Fibroblast of skin of right biceps (primary cell): Measurements from ENCODE around the gene ELOVL5.
"Not testable (repeated sequence)": the region's sequence is repeated elsewhere in the genome, so short reads cannot be mapped to it uniquely, and the experiment has no call there.

ENCODE experiments used
- DNase-seq: peaks from one replicate; pipeline ENCODE4 v3.0.0-alpha.2; 2013

The ELOVL5 gene

DNA sequence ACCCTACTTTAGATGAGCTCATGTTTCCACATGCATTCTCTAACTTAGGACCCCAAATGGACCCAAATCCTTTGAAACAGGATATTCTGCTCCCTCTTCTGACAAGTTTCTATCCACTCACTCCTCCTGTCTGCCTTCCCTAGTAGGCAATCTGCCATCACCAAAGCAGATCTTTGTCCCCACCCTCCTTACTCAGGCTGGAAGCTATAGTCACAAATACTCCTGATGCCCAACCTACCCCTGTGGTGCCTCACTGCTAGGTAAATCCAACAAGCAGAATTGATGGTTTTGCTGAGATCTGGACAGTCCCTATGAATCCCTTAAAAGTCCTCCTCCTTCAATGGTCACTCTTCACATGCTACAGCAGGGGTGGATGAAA lies 21.7 kb downstream of the ELOVL5 start:
- DNase-seq = peak; percentile 42

DNA sequence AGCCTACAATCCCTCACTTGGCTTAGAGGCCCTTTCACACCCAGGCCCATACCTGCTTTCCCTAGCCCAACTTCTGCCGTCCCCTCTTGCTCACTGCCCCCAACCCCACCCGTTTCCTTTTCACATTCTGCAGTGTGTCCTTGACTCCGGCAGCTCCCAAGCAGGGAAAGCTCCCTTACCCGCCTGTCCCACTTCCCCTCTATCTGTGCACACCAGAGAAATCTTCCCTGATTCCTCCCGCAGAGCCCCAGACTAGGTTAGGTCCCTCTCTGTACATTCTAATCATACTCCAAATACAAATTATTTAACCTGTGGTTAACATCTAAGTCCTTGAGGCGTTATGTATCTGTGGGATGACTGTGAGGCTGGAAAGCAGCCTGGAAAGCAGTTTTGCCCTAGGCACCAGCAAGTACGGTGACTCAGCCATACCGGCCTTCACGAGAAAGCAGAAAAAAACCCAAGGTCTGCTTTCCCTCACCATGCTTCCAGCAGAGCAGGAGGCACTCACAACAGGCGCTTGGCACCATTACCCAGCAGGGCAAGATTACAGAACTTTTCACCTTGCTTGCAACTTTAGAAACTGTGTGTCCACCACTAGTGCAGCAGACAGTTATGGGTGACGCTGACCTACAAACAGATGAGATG lies 22.3 kb downstream of the ELOVL5 start:
- peak; percentile 97 for DNase-seq

DNA sequence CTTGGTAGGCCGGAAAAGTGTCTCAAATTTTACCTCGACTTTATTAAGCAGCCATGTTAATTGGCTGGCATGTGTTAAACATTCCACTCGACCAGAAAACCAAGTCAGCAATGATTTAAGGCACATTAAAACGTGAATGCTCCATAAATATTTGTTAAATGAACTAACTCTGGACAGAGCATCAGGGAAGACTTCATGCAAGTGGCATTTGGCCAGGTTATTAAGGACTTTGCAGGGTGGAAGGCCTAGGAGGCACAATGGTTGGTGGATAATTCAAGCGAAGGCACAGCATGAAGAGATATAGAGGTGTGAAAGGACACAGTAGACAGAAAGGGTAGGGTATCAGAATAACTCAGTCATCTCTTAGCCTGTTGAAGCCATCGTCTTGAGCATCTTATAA lies 23.0 kb downstream of the ELOVL5 start:
- peak; percentile 55 for DNase-seq

DNA sequence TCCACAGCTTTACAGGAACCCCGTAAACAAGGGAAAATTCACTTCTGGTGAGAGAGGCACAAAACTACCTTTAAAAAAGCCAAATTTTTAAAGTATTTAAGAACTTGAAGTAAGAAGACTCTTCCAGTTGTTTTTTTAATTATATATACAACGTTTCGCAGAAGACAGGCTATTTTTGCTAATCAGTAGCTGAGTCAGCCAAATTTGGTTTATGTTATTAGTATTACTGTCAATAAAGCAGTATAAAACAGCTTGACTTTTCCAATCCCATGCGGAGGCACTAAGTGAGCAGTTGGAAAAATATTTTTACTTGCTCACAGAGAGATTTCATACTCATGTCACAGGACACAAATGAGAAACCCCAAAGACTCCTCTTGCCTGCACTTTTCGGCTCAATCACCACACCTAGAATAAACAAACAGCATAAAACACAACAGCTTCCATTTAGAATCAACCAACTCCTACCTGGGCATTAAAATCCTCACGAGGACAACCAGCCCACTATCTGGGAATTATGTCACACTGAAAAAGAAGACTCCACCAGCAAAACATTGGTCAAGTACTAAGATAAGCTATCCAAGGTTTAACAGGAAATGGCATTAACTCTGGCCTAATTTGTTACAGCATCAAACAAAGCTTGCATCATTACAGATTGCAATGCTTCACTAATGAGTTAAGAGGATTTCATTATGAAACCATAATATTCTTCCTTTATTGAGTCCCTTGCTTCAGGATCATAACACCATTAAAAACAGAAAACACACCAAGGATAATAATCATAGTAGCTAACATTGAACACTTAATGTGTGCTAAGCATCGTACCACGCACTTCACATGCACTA lies 26.3 kb downstream of the ELOVL5 start:
- no peak for DNase-seq

DNA sequence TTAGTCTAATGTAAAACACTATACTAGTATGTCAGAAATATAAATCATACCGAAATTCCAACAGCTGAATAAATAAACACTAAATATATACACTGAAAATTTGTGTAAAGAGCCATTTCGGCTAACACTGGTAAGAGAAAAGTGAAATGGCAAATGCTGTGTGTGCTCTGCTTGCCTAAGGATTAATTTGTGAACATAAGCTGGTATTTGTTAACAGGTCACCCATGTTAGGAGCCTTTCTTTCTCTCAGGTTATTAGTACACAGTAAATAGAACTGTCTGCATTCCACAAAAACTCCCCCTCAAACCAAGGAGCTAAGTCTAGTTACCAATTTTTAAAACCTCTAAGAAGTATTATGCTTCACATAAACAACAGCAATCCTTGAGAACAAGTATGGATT lies 27.0 kb downstream of the ELOVL5 start:
- no peak for DNase-seq

DNA sequence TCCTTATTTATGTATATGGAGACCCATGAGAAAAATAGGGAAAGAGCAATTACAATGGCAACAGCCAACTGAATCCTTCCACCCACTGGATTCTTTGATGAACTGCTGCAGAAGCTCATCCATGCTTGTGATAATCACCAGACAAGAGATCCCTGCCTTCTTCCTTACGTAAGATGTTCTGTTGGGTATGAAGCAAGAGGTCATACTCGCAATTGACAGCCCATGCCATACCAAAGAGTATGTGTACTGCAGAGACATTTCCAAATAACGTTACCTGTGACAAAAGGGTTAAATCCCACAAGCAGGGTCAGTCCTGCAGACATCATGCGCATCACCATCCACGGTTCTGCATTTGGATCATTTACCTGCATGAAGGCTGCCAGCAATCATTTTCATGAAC lies 27.8 kb downstream of the ELOVL5 start:
- DNase-seq = no peak

DNA sequence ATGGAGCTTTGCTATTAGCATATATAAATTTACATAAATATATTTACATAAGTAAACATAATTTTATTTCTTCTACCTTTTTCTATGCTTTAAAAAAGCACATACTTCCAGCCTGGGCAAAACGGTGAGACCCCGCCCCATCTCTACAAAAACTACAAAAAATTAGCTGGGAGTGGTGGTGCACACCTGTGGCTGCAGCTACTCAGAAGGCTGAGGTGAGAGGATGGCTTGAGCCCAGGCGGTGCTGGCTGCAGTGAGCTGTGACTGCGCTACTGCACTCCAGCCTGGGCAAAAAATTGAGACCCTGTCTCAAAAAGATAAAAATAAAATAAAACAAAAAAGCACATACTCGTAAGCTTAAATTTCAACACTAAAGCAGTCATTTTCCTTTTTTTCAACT lies 30.3 kb downstream of the ELOVL5 start:
- no peak for DNase-seq

DNA sequence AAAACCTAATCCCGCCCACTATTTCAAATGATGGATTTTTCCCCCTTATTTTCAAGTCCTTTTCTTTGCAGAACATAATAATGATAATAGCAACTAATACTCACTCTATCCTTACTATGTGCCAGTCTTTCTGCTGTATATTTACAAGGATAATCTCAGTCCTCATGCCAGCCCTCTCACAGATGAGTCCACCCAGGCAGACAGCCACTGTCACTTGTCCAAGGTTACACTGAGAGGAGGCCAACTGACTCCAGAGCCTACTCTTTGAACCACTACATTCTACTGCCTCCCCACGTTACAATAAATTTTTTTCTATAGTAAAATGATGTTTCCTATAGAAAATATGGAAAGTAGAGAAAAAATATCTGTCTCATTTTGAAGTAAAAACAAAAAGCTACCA lies 30.9 kb downstream of the ELOVL5 start:
- no peak for DNase-seq

DNA sequence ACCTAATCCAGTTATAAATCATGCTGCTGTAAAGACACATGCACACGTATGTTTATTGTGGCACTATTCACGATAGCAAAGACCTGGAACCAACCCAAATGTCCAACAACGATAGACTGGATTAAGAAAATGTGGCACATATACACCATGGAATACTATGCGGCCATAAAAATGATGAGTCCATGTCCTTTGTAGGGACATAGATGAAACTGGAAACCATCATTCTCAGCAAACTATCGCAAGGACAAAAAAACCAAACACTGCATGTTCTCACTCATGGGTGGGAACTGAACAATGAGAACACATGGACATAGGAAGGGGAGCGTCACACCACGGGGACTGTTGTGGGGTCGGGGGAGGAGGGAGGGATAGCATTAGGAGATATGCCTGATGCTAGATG lies 31.5 kb downstream of the ELOVL5 start:
- DNase-seq = not testable (repeated sequence)

DNA sequence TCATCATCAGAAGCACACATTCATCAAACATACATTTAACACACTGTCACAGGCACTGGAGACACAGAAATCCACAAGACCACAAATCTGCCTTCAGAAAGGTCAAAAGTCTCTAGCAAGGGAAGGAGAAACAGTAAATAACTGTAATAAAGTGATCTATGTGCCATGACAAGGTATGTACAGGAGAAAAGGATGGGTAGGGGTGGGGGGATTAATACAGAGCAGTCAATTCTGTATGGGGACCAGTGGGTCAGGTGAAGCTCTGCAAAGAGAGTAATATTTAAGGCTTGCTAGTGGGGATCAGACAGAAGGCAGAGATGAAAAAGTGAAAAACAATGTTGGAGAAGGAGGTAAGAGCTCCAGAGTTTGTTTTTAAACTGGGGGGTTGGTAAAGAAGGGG lies 32.6 kb downstream of the ELOVL5 start:
- DNase-seq = no peak

DNA sequence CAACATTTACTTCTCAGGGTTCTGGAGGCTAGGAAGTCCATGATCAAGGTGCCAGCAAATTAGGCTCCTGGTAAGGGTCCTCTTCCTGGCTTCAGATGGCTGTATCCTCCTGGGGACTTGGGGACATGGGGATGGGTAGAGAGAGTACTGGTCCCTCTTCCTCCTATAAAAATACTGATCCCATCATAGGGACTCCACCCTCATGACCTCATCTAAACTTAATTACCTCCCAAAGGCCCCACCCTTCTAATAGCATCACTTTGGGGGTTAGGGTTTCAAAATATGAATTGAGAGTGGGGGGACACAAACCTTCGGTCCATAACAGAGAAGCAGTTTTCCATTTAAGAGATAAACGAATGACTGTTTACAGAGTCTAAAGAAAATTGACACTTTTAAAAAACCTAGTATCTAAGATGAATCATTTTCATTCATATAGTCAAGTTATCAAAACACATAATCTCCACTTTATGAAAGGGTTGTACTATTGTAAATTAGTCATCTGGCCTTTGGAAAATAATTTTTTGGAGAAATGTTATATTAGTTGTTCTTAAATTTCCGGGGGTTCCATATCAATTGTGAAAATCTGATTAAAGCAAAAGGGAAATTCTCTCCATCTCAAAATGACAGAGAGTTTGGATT lies 33.5 kb downstream of the ELOVL5 start:
- no peak for DNase-seq

DNA sequence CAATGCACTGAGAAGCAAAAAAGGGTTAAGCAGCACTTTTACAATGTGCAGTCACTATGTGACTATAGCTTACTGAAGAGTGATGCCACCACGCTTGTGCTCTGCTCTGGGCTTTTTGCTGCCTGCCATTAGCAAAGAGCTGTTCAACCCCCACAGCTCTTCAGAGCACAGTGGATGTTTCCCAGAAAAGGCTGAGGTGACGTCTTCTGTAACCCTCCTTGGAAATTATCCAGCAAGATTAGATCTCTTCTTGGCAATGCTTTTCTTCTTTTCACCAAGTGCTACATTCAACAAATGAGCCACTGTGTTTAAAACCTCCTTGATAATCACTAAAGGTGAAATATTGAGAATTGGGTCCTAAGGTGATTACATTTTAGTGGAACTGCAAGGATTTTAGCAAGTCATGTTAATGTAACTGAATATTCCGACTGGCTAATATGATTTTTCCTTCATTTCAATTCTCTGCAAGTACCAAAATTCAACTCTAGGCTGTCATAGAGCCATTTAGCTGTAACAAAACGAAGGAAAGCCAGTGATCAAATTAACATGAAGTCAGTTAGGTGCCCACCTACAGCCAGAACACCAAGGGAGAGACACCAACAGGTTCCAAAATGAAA lies 34.9 kb downstream of the ELOVL5 start:
- peak; percentile 63 for DNase-seq

DNA sequence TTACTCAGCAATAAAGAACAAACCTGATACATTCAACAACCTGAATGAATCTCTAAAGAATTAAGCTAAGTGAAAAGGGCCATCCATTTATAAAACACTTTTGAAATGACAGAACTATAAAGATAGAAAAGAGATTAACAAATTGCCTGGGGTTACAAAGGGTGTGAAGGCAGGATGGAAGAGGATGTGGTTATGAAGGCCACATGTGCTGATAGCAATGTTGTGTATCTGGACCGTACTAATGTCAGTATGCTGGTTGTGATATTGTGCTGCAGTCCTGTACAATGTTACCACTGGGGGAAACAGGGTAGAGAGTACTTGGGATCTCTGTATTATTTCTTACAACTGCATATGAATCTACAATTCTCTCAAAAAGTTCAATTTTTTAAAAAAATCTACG lies 36.4 kb downstream of the ELOVL5 start:
- DNase-seq = no peak

DNA sequence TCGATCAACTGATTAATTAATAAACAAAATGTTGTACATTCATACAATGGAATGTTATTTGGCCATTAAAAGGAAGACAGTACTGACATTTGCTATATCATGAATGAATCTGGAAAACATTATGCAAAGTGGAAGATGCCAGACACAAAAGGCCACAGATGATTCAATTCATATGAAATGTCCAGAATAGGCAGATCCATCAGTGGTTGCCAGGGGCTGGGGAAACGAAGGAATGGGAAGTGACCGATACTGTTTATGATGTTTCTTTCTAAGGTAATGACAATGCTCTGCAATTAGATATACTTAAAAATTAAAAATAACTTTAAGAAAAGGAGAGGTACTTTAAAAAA lies 37.2 kb downstream of the ELOVL5 start:
- DNase-seq = peak; percentile 52

DNA sequence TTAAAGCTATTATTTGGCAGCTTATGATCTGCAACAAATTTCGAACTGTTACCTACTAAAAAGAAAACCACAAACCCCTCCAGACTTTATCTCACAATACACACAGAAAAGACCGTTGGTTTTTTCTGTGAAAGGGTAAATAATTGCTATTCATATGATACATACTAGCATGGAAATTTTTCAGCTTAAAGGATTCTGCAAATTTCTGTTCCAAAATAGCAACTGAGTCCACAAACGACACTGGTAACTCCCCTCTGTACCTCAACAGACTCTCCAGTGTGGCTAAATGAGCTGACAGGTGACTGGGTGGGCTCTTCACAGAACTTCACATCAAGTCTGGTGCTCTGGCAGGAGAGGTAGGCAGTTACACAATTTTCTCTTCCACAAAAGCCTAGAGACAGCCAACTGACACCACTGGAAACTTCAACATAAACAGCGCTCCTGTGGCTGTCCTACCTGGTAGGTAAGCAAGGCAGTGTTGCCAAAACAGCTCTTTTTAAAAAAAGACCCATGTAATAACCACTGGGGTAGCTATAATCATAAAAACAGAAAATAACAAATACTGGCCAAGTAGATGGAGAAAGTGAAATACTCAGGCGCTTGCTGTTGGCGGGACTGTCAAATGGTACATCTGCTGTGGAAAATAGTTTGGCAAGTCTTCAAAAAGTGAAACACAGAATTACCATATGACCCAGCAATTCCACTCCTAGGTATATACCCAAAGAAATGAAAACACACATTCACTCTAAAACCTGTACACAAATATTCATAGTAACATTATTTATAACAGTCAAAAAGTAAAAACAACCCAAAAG lies 37.8 kb downstream of the ELOVL5 start:
- peak; percentile 25 for DNase-seq

DNA sequence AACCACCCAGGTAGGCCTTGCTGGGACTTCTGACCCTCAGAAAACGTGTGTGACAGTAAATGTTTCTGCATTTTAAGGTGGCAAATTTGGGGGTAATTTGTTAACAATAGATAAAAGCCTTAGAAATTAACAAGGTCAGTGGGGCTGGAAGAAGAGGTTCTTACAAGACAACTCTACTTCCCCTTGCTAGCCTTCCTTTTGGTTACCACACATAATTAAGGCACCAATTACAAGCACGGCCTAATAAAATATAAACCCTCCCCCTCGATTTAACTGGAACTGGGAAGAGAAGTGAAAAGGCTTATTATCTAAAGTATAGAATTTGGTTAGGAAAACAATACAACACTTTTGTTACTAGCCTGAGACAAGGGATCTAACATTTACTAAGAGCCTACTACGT lies 38.8 kb downstream of the ELOVL5 start:
- no peak for DNase-seq

DNA sequence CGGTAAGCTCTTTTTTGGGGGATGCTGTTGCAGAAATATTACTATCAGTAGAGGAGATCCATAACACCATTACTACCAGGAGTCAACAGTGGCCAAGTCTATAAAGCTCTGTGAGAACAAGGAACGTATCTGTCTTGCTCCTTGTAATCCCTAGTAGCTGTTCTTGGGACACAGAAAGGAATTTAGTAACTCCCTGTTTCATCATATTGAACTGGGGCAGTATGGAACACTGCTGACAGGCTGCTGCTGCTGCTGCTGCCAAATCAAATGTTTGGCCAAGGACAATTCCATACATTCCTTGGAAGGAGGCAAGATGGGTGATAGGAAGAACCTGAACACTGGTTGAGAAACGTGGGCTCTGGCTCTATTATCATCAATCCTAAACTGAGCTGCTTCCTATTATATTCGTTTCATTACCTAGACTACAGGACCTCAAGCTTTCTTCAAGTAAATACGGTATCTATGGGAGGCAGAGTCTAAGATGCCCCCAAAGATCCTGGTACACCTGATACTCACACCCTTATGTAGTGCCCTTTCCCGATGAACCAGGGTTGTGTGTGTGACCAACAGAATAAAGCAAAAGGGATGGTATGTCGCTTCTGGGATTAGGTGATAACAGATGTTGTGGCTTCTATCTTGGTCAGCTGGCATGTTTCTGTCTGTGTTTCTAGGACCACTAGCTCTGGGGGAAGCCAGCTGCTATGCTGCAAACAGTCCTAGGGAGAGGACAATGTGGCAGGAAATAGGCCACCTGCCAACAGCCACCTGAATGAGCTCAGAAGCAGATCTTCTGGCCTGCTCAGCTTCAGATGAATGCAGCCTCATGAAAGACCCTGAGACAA lies 39.5 kb downstream of the ELOVL5 start:
- DNase-seq = peak; percentile 80

DNA sequence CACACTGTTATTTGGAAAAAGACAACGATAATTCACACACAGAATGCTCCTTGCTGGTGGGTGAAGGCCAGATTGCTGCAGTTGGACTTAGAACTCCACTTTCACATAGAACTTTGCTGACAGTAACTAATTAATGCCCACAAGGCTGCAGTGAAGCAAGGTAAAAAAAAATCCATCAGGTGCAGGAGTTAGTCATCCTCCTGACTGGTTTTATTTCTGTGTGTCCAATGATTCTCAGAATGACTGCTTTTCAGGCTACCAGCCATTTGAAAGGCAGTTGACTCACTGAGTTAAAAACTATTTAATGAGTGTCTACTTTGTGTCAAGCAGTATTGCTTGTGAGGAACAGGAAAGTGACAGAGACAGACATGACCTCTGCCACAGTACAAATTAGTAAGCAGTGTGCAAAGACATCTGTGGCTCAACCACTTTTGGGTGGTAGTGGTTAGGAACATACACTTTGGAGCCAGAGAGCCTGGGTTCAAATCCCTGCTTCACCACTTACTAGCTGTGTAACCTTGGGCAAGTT lies 41.9 kb downstream of the ELOVL5 start:
- DNase-seq = peak; percentile 51

DNA sequence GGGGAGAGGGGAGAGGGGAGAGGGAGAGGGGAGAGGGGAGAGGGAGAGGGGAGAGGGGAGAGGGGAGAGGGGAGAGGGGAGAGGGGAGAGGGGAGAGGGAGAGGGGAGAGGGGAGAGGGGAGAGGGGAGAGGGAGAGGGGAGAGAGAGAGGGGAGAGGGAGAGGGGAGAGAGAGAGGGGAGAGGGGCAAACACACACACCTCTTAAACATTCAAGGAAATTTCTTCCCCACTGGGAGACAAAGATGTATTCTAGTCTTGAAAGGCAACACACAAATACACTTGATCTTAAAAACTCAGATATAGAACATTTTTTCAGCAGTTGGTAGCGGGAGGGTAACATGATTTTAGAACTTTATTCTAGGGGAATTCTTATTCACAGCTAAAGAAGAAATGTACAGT lies 42.5 kb downstream of the ELOVL5 start:
- not testable (repeated sequence) for DNase-seq

DNA sequence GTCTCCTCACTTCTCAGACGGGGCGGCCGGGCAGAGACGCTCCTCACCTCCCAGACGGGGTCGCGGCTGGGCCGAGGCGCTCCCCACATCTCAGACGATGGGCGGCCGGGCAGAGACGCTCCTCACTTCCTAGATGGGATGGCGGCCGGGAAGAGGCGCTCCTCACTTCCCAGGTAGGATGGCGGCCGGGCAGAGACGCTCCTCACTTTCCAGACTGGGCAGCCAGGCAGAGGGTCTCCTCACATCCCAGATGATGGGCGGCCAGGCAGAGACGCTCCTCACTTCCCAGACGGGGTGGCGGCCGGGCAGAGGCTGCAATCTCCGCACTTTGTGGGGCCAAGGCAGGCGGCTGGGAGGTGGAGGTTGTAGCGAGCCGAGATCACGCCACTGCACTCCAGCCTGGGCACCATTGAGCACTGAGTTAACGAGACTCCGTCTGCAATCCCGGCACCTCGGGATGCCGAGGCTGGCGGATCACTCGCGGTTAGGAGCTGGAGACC lies 43.2 kb downstream of the ELOVL5 start:
- DNase-seq = not testable (repeated sequence)

DNA sequence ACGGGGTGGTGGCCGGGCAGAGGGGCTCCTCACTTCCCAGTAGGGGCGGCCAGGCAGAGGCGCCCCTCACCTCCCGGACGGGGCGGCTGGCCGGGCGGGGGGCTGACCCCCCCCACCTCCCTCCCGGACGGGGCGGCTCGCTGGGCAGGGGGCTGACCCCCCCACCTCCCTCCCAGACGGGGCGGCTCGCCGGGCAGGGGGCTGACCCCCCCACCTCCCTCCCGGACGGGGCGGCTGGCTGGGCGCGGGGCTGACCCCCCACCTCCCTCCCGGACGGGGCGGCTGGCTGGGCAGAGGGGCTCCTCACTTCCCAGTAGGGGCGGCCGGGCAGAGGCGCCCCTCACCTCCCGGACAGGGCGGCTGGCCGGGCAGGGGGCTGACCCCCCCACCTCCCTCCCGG lies 43.8 kb downstream of the ELOVL5 start:
- not testable (repeated sequence) for DNase-seq
